GM12875 (cell line): ENCODE measurements around the gene CAMK1G.

Experiments used
- H3K4me3 ChIP-seq: one replicate; pipeline ENCODE4 v1.5.1; 2011; ENCODE audit warnings: low read depth, low read length, control low read depth
- CTCF ChIP-seq: IDR thresholded peaks from 2 replicates; pipeline ENCODE4 v1.5.1; 2011; ENCODE audit warnings: low read depth, mild to moderate bottlenecking, control low read depth, inconsistent platforms, low read length, moderate library complexity, borderline replicate concordance; ENCODE audit not compliant: insufficient read depth

The CAMK1G gene

GRCh38 chr1:209583408-209583807 is at the start of gene CAMK1G:
TSS of gene CAMK1G (plus strand) at chr1:209583714. CDS start at chr1:209594984, 11,270 bp downstream.
- H3K4me3 ChIP-seq, result no peak within 1 kb of the TSS
- no peak for TF ChIP-seq CTCF

GRCh38 chr1:209534496-209535250 is 48.8 kb upstream of the CAMK1G start:
- no peak overlapping the region for H3K4me3 ChIP-seq
- no peak for TF ChIP-seq CTCF

GRCh38 chr1:209536843-209537242 is 46.7 kb upstream of the CAMK1G start:
- TF ChIP-seq CTCF, result no peak
- H3K4me3 ChIP-seq, result no peak overlapping the region

GRCh38 chr1:209537336-209538114 is 46.0 kb upstream of the CAMK1G start:
- no peak for TF ChIP-seq CTCF
- H3K4me3 ChIP-seq, result no peak overlapping the region

GRCh38 chr1:209539576-209539975 is 43.9 kb upstream of the CAMK1G start:
- H3K4me3 ChIP-seq, result no peak overlapping the region
- no peak for TF ChIP-seq CTCF

GRCh38 chr1:209542585-209542984 is 40.9 kb upstream of the CAMK1G start:
- H3K4me3 ChIP-seq, result no peak overlapping the region
- no peak for TF ChIP-seq CTCF
